HUES6 (cell line): ENCODE results near the gene ARSA.

Source experiments
- H3K27ac ChIP-seq: 2 replicates; pipeline ENCODE4 v1.7.0; 2013; ENCODE audit warnings: low read depth, mild to moderate bottlenecking, low read length, inconsistent platforms
- H3K27me3 ChIP-seq: 2 replicates; pipeline ENCODE4 v1.6.1; 2013; ENCODE audit warnings: low read length; ENCODE audit not compliant: control insufficient read depth, insufficient read depth
- H3K36me3 ChIP-seq: 2 replicates; pipeline ENCODE4 v1.6.1; 2013; ENCODE audit warnings: low read length; ENCODE audit not compliant: control insufficient read depth, insufficient read depth
- H3K4me1 ChIP-seq: 2 replicates; pipeline ENCODE4 v1.6.1; 2013; ENCODE audit warnings: low read length; ENCODE audit not compliant: control insufficient read depth, insufficient read depth
- H3K4me3 ChIP-seq: 2 replicates; pipeline ENCODE4 v1.5.1; 2013; ENCODE audit warnings: low read depth, low read length
- H3K9ac ChIP-seq: one replicate; pipeline ENCODE4 v1.6.1; 2013; ENCODE audit warnings: mild to moderate bottlenecking, low read length
- H3K9me3 ChIP-seq: 2 replicates; pipeline ENCODE4 v1.6.1; 2013; ENCODE audit warnings: low read depth, low read length; ENCODE audit not compliant: control insufficient read depth, insufficient read depth

ARSA gene

DNA sequence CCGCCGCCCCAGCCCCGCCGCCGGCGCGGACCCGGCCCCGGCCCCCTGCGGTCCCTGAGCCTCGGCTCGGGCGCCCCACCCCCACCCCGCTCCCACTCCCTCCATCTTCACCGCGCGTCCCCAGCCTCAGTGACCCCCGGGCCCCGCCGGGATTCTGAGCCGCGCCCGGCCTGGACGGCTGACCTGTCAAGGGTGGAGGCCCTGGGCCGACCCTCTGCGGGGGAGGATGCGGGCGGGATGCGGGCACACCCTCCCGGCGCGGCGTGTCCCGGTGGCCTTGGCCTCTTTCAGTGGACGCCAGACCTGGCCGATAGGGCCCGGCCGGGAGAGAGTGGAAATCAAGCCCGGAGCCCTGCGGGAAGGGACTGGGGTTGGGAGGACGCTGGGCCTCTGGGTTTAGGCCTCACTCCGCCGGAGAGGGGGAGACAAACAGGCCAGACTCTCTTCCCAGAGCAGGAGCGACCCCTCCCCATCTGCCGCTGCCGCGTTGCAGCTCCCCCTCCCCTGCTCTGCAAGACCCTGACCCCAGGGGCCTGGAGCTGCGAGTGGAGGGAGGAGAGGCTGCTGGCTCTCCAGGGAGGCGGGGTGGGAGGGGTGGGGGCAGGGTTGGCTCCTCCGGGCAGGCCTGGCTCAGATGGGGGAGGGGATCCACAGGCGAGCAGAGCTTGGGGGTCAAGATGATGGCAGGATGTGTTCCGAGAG, 26.8 kb downstream of the ARSA start:
- no peaks in the 10 kb centered on the region for H3K9me3 ChIP-seq
- H3K9ac ChIP-seq, result no peak overlapping the region
- no peak overlapping the region for H3K27ac ChIP-seq
- no peaks in the 10 kb centered on the region for H3K36me3 ChIP-seq
- H3K27me3 ChIP-seq, result peaks cover 88% of the 10 kb centered on the region
- H3K4me3 ChIP-seq, result peak overlapping the region; percentile 43
- H3K4me1 ChIP-seq, result peaks cover 3% of the 10 kb centered on the region; the same call in 1 of the 2 replicates

GRCh38 chr22:50600538-50600937, 27.4 kb downstream of the ARSA start, which contains the start of gene MAPK8IP2:
Gene MAPK8IP2 (plus strand): TSS chr22:50600793. CDS start chr22:50600819, 26 bp downstream.
- Histone ChIP-seq H3K9me3 (no peaks in the 10 kb centered on the region), H3K9ac (no peak within 1 kb of the TSS), H3K36me3 (no peaks in the 10 kb centered on the region), H3K4me1 (peaks cover 3% of the 10 kb centered on the region; the same call in 1 of the 2 replicates), H3K27ac (no peak within 1 kb of the TSS), H3K4me3 (peak within 1 kb of the TSS; percentile 43), H3K27me3 (peaks cover 82% of the 10 kb centered on the region)

DNA sequence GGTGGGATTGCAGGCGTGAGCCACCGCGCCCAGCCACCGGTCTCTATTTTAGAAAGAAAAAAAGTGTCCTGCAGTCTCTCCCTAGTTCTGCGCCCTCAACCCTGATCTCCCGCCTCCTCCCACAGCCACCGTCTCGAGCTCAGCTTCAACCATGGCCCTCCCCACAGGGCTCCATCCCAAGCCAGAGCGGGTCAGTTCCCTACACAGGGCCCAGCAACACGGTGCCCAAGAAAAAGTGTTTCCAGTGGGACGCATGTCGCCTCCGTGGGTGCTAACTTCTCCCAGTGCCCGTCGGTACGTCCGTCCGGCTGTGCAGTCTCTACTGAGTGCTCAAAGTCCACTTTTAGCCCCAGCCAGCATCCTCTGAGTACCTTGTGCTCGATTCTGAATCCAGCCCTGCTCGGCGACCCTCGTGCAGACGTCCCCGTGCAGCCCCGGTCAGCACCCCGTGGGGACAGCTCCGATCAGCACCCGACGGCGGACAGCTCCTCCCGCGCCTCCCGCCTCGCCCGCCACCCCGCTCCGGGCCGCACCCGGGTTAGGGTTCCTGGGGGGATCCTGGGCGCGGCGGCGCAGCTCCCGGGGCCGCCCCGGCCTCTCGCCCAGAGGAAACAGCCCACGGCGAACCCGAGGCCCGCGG, 28.0 kb downstream of the ARSA start:
- Histone ChIP-seq H3K27me3 (peaks cover 76% of the 10 kb centered on the region), H3K9ac (no peak overlapping the region), H3K9me3 (no peaks in the 10 kb centered on the region), H3K27ac (no peak overlapping the region), H3K4me3 (no peak overlapping the region; the same call in 1 of the 2 replicates), H3K36me3 (no peaks in the 10 kb centered on the region), H3K4me1 (peaks cover 3% of the 10 kb centered on the region; the same call in 1 of the 2 replicates)

DNA sequence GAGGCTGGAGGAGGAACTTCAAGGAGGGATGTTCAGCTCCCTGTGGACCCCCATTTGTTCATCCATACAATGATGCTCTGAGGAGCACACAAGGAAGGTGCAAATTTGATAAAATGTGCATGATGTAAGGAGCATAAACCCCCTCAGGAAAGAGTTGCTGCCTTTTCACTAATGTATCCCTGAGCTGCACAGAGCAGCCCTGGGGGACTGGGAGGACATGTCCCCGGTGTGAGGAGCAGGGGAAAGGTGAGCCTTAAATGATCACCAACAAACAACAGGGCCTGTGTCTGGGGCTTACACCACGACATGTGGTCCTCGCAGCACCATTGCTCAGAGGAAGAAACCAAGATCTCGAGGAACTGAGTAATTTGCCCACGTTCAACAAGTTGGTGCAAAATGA, 30.9 kb downstream of the ARSA start:
- H3K4me3 ChIP-seq, result no peak overlapping the region
- H3K9me3 ChIP-seq, result no peaks in the 10 kb centered on the region
- H3K27me3 ChIP-seq, result peaks cover 49% of the 10 kb centered on the region
- no peak overlapping the region for H3K9ac ChIP-seq
- no peak overlapping the region for H3K27ac ChIP-seq
- peaks cover 3% of the 10 kb centered on the region; the same call in 1 of the 2 replicates for H3K4me1 ChIP-seq
- H3K36me3 ChIP-seq, result no peaks in the 10 kb centered on the region

GRCh38 chr22:50595189-50595588, 32.8 kb downstream of the ARSA start:
- H3K9me3 ChIP-seq, result no peaks in the 10 kb centered on the region
- no peak overlapping the region for H3K4me3 ChIP-seq
- no peaks in the 10 kb centered on the region for H3K4me1 ChIP-seq
- H3K27ac ChIP-seq, result no peak overlapping the region
- peaks cover 35% of the 10 kb centered on the region for H3K27me3 ChIP-seq
- H3K9ac ChIP-seq, result no peak overlapping the region
- no peaks in the 10 kb centered on the region for H3K36me3 ChIP-seq

- Histone ChIP-seq H3K4me1 (0 out of 2 replicates have a peak, but pooled peaks cover 2% of the 10 kb centered on the region), H3K36me3 (no peaks in the 10 kb centered on the region), H3K27ac (no peak overlapping the region), H3K4me3 (no peak overlapping the region), H3K9ac (no peak overlapping the region), H3K27me3 (0 out of 2 replicates have a peak, but pooled peaks cover 6% of the 10 kb centered on the region), H3K9me3 (no peaks in the 10 kb centered on the region)
These were observed 40.5 kb downstream of the ARSA start for GRCh38 chr22:50587407-50587806.

DNA sequence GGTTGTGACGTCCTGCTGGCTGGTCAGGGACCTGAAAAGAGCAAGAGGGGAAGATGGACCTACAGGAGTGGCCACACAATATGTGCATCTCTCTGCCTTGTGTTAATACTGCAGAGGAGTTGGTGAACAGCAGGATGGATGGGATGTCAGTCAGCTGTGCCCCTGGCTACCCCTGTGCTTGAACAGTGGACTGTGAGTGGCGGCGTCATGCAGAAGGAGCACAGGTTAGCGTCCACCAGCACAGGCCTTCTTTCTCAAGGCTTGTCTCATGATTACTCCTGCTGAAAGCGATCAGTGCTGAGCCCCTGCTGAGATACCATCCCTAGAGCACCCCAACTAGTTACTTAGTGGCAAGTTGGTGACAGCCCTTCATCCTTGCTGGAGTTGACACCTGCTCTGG, 41.5 kb downstream of the ARSA start:
- Histone ChIP-seq H3K36me3 (0 out of 2 replicates have a peak, but pooled peaks cover under 1% of the 10 kb centered on the region), H3K9ac (no peak overlapping the region), H3K4me1 (peaks cover 6% of the 10 kb centered on the region; the same call in 1 of the 2 replicates), H3K9me3 (no peaks in the 10 kb centered on the region), H3K27ac (no peak overlapping the region), H3K27me3 (0 out of 2 replicates have a peak, but pooled peaks cover 6% of the 10 kb centered on the region), H3K4me3 (no peak overlapping the region)

- H3K9ac ChIP-seq, result no peak overlapping the region
- H3K4me3 ChIP-seq, result no peak overlapping the region
- no peaks in the 10 kb centered on the region for H3K9me3 ChIP-seq
- no peak overlapping the region for H3K27ac ChIP-seq
- H3K36me3 ChIP-seq, result 0 out of 2 replicates have a peak, but pooled peaks cover 7% of the 10 kb centered on the region
- 0 out of 2 replicates have a peak, but pooled peaks cover 6% of the 10 kb centered on the region for H3K27me3 ChIP-seq
- H3K4me1 ChIP-seq, result peaks cover 6% of the 10 kb centered on the region; the same call in 1 of the 2 replicates
These were observed 42.2 kb downstream of the ARSA start for GRCh38 chr22:50585781-50586180.

DNA sequence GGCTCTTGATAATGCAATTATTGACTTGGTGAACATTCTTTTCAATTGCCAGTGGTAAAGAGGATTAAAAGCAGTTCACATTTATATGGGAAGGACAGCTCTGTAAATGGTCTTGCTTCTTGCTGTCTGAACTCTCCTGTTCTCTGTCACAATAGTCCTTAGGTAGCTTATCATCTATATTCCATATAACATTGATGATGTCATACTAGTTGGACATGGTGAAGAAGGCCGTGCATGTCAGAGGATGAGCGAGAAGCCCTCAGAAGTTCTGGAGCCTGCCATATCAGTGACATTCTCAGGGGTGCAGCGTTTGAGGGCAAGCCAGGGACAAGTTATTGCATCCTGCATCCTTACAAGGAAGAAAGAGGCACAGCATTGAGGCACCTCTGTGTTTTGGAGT, 42.7 kb downstream of the ARSA start:
- H3K27ac ChIP-seq, result no peak overlapping the region
- H3K9me3 ChIP-seq, result no peaks in the 10 kb centered on the region
- H3K36me3 ChIP-seq, result peaks cover 10% of the 10 kb centered on the region
- no peak overlapping the region for H3K4me3 ChIP-seq
- H3K9ac ChIP-seq, result no peak overlapping the region
- peaks cover 6% of the 10 kb centered on the region; the same call in 1 of the 2 replicates for H3K4me1 ChIP-seq
- 0 out of 2 replicates have a peak, but pooled peaks cover 6% of the 10 kb centered on the region for H3K27me3 ChIP-seq

DNA sequence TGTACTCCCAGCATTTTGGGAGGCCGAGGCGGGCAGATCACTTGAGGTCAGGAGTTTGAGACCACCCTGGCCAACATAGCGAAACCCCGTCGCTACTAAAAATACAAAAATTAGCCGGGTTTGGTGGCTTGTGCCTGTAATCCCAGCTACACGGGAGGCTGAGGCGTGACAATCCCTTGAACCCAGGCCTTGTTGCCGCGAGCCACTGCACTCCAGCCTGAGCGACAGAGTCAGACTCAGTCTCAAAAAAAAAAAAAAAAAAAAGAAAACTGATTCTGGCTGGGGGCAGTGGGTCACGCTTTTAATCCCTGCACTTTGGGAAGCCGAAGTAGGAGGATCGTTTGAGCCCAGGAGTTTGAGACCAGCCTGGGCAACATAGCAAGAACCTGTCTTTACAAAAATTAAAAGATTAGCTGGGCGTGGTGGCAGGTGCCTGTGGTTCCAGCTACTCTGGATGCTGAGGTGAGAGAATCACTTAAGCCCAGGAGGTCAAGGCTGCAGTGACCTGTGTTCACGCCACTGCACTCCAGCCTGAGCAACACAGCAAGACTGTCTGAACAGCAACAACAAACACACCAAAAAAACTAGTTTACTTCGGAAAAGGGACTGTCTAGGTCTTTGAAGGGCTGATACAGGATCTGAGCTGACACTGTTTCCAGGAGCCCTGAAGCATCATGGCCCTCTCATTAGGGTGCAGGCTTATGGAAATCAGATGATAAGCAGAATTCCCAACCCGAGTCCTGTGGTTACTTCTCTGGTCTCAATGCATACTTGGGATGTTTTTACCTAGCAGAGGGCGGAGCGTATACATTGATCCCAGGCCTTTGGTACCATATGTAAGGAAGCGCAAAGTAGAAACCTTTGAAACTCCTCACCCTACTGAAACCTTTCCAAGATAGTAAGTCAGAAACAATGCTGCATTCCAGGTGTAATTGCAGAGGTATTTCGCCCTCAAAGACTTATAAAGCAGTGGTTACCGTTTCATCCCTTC, 43.6 kb downstream of the ARSA start:
- Histone ChIP-seq H3K4me1 (peaks cover 6% of the 10 kb centered on the region; the same call in 1 of the 2 replicates), H3K9me3 (no peaks in the 10 kb centered on the region), H3K27me3 (no peaks in the 10 kb centered on the region), H3K4me3 (no peak overlapping the region), H3K36me3 (peaks cover 19% of the 10 kb centered on the region), H3K27ac (no peak overlapping the region), H3K9ac (no peak overlapping the region)
